AG04450 (cell line): Measurements from ENCODE around the gene LRRC8D. TPM values are rescaled to one million over a fixed set of nuclear protein-coding genes. Genes with fewer than 3 reads are reported as not detected.

Experiments used
- CTCF ChIA-PET: fragments of 300-600, 350-600 bp; formaldehyde crosslinking; extraction: SDS; loops from one replicate; lab custom pipeline; 2022; ENCODE audit warnings: antibody characterized with exemption, inconsistent platforms; lab: Charles Lee
- POLR2A ChIA-PET: fragments of 350-600 bp; formaldehyde crosslinking; extraction: SDS; loops from one replicate; lab custom pipeline; 2021; ENCODE audit warnings: antibody characterized with exemption, inconsistent platforms; lab: Yijun Ruan, JAX
- DNase-seq: peaks from one replicate; pipeline ENCODE4 v3.0.0-alpha.2; 2011; ENCODE audit warnings: low read depth, low spot score
- H3K27ac ChIP-seq: one replicate; pipeline ENCODE4 v1.5.1; 2012; ENCODE audit warnings: low read depth, low read length, control low read depth
- H3K27me3 ChIP-seq: one replicate; pipeline ENCODE4 v1.6.0; 2012; ENCODE audit warnings: low read length; ENCODE audit not compliant: control insufficient read depth, insufficient read depth
- H3K4me3 ChIP-seq: 2 replicates; pipeline ENCODE4 v1.5.1; 2011; ENCODE audit warnings: mild to moderate bottlenecking, low read depth, low read length, control low read depth
- H3K9me3 ChIP-seq: 2 replicates; pipeline ENCODE4 v1.5.1; 2012; ENCODE audit warnings: low read length; ENCODE audit not compliant: control insufficient read depth, insufficient read depth
- CTCF ChIP-seq: IDR thresholded peaks from 2 replicates; pipeline ENCODE4 v1.5.1; 2011; ENCODE audit warnings: low read depth, low read length, control low read depth, inconsistent platforms
- polyA plus RNA-seq: library from polyadenylated mRNA; depleted of rRNA; stranded (reverse); fragments of >200 nt; gene quantifications from 2 replicates; pipeline ENCODE4 v1.2.3, GENCODE V29; 2011

LRRC8D gene
- polyA plus RNA-seq, 1 experiment, result 48.7 TPM

- H3K27ac ChIP-seq, result no peak overlapping the region
- TF ChIP-seq CTCF, result no peak
- ChIA-PET POLR2A (no interaction called here), CTCF (interaction anchor here (1.0 kb wide), 1 partner anchor 147 kb away, joined by 3 read pairs; no protein-coding TSS in a partner anchor)
- no peaks in the 10 kb centered on the region for H3K9me3 ChIP-seq
- H3K27me3 ChIP-seq, result no peaks in the 10 kb centered on the region
- no peak overlapping the region for H3K4me3 ChIP-seq
- no peak for DNase-seq
Observed at GRCh38 chr1:89927049-89927448, 106.2 kb downstream of the LRRC8D start.

- Histone ChIP-seq H3K4me3 (no peak overlapping the region), H3K9me3 (no peaks in the 10 kb centered on the region), H3K27ac (no peak overlapping the region), H3K27me3 (no peaks in the 10 kb centered on the region)
- CTCF ChIA-PET, result interaction anchor here (1.0 kb wide), 1 partner anchor 147 kb away, joined by 3 read pairs; no protein-coding TSS in a partner anchor
- DNase-seq, result no peak
- POLR2A ChIA-PET, result no interaction called here
- TF ChIP-seq CTCF, result no peak
Observed at GRCh38 chr1:89927478-89927877, 106.6 kb downstream of the LRRC8D start.

GRCh38 chr1:89928506-89928905 lies 107.7 kb downstream of the LRRC8D start:
- Histone ChIP-seq H3K9me3 (no peaks in the 10 kb centered on the region), H3K4me3 (no peak overlapping the region), H3K27ac (no peak overlapping the region), H3K27me3 (no peaks in the 10 kb centered on the region)
- ChIA-PET CTCF (no interaction called here), POLR2A (interaction anchor here (0.6 kb wide), 1 partner anchor 29 kb away, joined by 4 read pairs; no protein-coding TSS in a partner anchor)
- no peak for TF ChIP-seq CTCF
- no peak for DNase-seq

GRCh38 chr1:89929467-89930063 lies 108.7 kb downstream of the LRRC8D start:
- CTCF ChIA-PET, result no interaction called here
- H3K4me3 ChIP-seq, result no peak overlapping the region

More at GRCh38 chr1:89929467-89930063, 108.7 kb downstream of the LRRC8D start:
- no peaks in the 10 kb centered on the region for H3K9me3 ChIP-seq
- no peak for TF ChIP-seq CTCF
- no peaks in the 10 kb centered on the region for H3K27me3 ChIP-seq
- H3K27ac ChIP-seq, result no peak overlapping the region
- POLR2A ChIA-PET, result no interaction called here
- DNase-seq, result no peak
